Esophagus squamous epithelium (tissue), 4 donors: ENCODE measurements around the gene SLC30A4.

Experiments
- POLR2A ChIP-seq, 4 donors: fragments of 450-650 bp; IDR thresholded peaks; one replicate each; pipeline ENCODE4 v1.6.1; 2017; ENCODE audit warnings: antibody characterized with exemption in 4 of 4, mild to moderate bottlenecking in 4 of 4, moderate library complexity in 3 of 4
- TF ChIP-seq, protein P1 (sequence below), 6 experiments: fragments of 450-650 bp in 4 of 6; fragments of 200-600 bp in 2 of 6; sonication (generic) in 2 of 6; IDR thresholded peaks; one replicate each; pipeline ENCODE4 v1.5.1; 2016 to 2019; ENCODE audit warnings: antibody characterized with exemption in 6 of 6, mild to moderate bottlenecking in 4 of 6, moderate library complexity in 4 of 6

DNA sequence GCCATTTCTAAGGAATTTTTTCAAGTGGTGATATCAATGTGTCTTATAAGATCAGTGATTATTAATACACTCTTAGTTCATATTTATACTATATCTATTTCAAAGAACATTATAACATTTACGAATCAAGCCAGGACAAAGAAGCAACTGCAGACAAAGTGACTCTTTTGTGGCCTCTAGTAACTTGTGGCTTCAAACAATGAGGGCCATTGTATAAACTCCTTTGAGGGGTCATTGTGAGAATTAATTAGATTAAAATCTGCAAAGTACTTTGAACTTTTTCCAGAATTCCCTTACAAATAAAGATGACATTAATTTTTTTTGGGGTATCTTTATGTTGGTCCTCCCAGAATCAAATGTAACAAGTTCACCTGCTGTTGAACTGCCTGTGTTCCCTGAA lies 12.3 kb upstream of the SLC30A4 start:
- TF ChIP-seq, protein P1, sequence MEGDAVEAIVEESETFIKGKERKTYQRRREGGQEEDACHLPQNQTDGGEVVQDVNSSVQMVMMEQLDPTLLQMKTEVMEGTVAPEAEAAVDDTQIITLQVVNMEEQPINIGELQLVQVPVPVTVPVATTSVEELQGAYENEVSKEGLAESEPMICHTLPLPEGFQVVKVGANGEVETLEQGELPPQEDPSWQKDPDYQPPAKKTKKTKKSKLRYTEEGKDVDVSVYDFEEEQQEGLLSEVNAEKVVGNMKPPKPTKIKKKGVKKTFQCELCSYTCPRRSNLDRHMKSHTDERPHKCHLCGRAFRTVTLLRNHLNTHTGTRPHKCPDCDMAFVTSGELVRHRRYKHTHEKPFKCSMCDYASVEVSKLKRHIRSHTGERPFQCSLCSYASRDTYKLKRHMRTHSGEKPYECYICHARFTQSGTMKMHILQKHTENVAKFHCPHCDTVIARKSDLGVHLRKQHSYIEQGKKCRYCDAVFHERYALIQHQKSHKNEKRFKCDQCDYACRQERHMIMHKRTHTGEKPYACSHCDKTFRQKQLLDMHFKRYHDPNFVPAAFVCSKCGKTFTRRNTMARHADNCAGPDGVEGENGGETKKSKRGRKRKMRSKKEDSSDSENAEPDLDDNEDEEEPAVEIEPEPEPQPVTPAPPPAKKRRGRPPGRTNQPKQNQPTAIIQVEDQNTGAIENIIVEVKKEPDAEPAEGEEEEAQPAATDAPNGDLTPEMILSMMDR (IDR thresholded peaks at IDR 0.05): no peak
- no peak for TF ChIP-seq POLR2A (IDR thresholded peaks at IDR 0.05)
